ENCODE measurements around the gene DHRS4. TPM values are rescaled to one million over a fixed set of nuclear protein-coding genes. Genes with fewer than 3 reads are reported as not detected.

DHRS4 gene
- total and polyA plus RNA-seq, 2 of the 13 experiments (the other 11 are each of a cell fraction or from before 2014, with no cell fraction given) = 23.9 to 45.1 TPM

- TF ChIP-seq SETDB1 (CRISPR knock-in tag; IDR thresholded peaks at IDR 0.05; ENCODE audit: borderline replicate concordance) (no peak), YEATS2 (CRISPR knock-in tag; IDR thresholded peaks at IDR 0.05; ENCODE audit: borderline replicate concordance) (peak; percentile 92), FOXC1 (CRISPR knock-in tag; IDR thresholded peaks at IDR 0.05; ENCODE audit: borderline replicate concordance) (peak; percentile 99), ZNF772 (CRISPR knock-in tag; IDR thresholded peaks at IDR 0.05) (peak; percentile 99), ZNF513 (CRISPR knock-in tag; conservative IDR thresholded peaks at IDR 0.05) (no peak; the same call in 1 of the 2 replicates), RFX1 (IDR thresholded peaks at IDR 0.05) (no peak), HIVEP1 (CRISPR knock-in tag; IDR thresholded peaks at IDR 0.05) (peak; percentile 91), ZBTB2 (CRISPR knock-in tag; IDR thresholded peaks at IDR 0.05; ENCODE audit: low read depth) (peak; percentile 66; the same call in 1 of the 2 replicates), ZNF770 (CRISPR knock-in tag; IDR thresholded peaks at IDR 0.05) (peak; percentile 96), EED (CRISPR knock-in tag; IDR thresholded peaks at IDR 0.05) (peak; percentile 98; the same call in 1 of the 2 replicates), NR2F2 (IDR thresholded peaks at IDR 0.05; ENCODE audit: borderline replicate concordance, low read depth) (peak; percentile 24; the same call in 1 of the 2 replicates), GABPA (IDR thresholded peaks at IDR 0.05; ENCODE audit: low read depth, low read length) (0 out of 2 replicates have a peak, but pooled peaks have one; percentile 33), GABPA (CRISPR knock-in tag; IDR thresholded peaks at IDR 0.05; ENCODE audit: low read depth) (peak; percentile 64; the same call in 1 of the 2 replicates), ZNF234 (CRISPR knock-in tag; conservative IDR thresholded peaks at IDR 0.05) (peak; percentile 92), MAFK (conservative IDR thresholded peaks at IDR 0.05 in 1 of 2, IDR thresholded peaks at IDR 0.05 in 1 of 2; ENCODE audit: low read length in 2 of 2) (no peak), RORA (CRISPR knock-in tag; IDR thresholded peaks at IDR 0.05) (no peak), NFE2L1 (CRISPR knock-in tag; IDR thresholded peaks at IDR 0.05; ENCODE audit: borderline replicate concordance) (peak; percentile 96), ZBTB8A (CRISPR knock-in tag; IDR thresholded peaks at IDR 0.05; ENCODE audit: borderline replicate concordance, low read depth) (peak; percentile 91; the same call in 1 of the 2 replicates), SSRP1 (CRISPR knock-in tag; IDR thresholded peaks at IDR 0.05) (peak; percentile 84), ZNF713 (CRISPR knock-in tag; IDR thresholded peaks at IDR 0.05) (peak; percentile 99; the same call in 1 of the 2 replicates), TCF12 (IDR thresholded peaks at IDR 0.05) (no peak), TCF12 (CRISPR knock-in tag; IDR thresholded peaks at IDR 0.05) (peak; percentile 93), ZNF274 (CRISPR knock-in tag; IDR thresholded peaks at IDR 0.05) (peak; percentile 98), ZMAT3 (CRISPR knock-in tag; conservative IDR thresholded peaks at IDR 0.05) (peak; percentile 99), ELF3 (CRISPR knock-in tag; IDR thresholded peaks at IDR 0.05) (peak; percentile 63), XBP1 (CRISPR knock-in tag; IDR thresholded peaks at IDR 0.05) (peak; percentile 18; the same call in 1 of the 2 replicates), ZNF432 (CRISPR knock-in tag; IDR thresholded peaks at IDR 0.05; ENCODE audit: borderline replicate concordance) (no peak)
Observed at GRCh38 chr14:23953464-23954278, at the start of gene DHRS4 (continued).
